CD14-positive monocyte (primary cell): ENCODE measurements around the gene PKD1. TPM values are rescaled to one million over a fixed set of nuclear protein-coding genes. Genes with fewer than 3 reads are reported as not detected.

Experiments
- DNase-seq, 3 donors: peaks; one replicate each; pipeline ENCODE4 v3.0.0-alpha.2; 2011 to 2022
- H2AFZ ChIP-seq: 2 replicates; pipeline ENCODE4 v1.6.0; 2012; ENCODE audit warnings: mild to moderate bottlenecking, low read depth, low read length, inconsistent platforms; ENCODE audit not compliant: insufficient read depth, poor library complexity, severe bottlenecking
- H3K27ac ChIP-seq, 2 donors: 1 replicate in 1 of 2; 2 replicates in 1 of 2; pipeline ENCODE4 v1.5.1; 2012 to 2013; ENCODE audit warnings: low read length in 2 of 2, control low read depth in 1 of 2, inconsistent platforms in 1 of 2, low read depth in 1 of 2, mild to moderate bottlenecking in 1 of 2
- H3K27me3 ChIP-seq, 2 donors: one replicate each; pipeline versions ENCODE4 v1.6.0 to v1.6.1; 2011 to 2013; ENCODE audit warnings: low read length in 2 of 2; ENCODE audit not compliant: control insufficient read depth in 2 of 2, insufficient read depth in 2 of 2
- H3K36me3 ChIP-seq, 2 donors: replicated peaks in 1 of 2; 1 replicate in 1 of 2; 2 replicates in 1 of 2; pipeline versions ENCODE4 v1.5.1 to v1.6.1; 2012 to 2013; ENCODE audit warnings: low read length in 2 of 2, control low read depth in 1 of 2, inconsistent platforms in 1 of 2, mild to moderate bottlenecking in 1 of 2; ENCODE audit not compliant: insufficient read depth in 2 of 2, control insufficient read depth in 1 of 2
- H3K4me1 ChIP-seq, 2 donors: 1 replicate in 1 of 2; 2 replicates in 1 of 2; pipeline versions ENCODE4 v1.5.1 to v1.6.1; 2012 to 2013; ENCODE audit warnings: low read length in 2 of 2, control low read depth in 1 of 2, inconsistent platforms in 1 of 2, mild to moderate bottlenecking in 1 of 2, moderate library complexity in 1 of 2; ENCODE audit not compliant: insufficient read depth in 2 of 2, control insufficient read depth in 1 of 2
- H3K4me2 ChIP-seq: replicated peaks from 2 replicates; pipeline ENCODE3; 2012; ENCODE audit warnings: low read length, moderate library complexity, mild to moderate bottlenecking; ENCODE audit not compliant: poor library complexity, severe bottlenecking; ENCODE audit errors: extremely low read depth
- H3K4me3 ChIP-seq, 3 experiments: fragments of 200-600 bp in 1 of 3; sonication (generic) in 1 of 3; replicated peaks in 1 of 3; 1 replicate in 2 of 3; 2 replicates in 1 of 3; pipeline ENCODE4 v1.5.1; 2011 to 2013; ENCODE audit warnings: low read length in 3 of 3, mild to moderate bottlenecking in 3 of 3, control low read depth in 2 of 3, low read depth in 2 of 3, inconsistent platforms in 1 of 3, moderate library complexity in 1 of 3
- H3K79me2 ChIP-seq: 2 replicates; pipeline ENCODE4 v1.6.0; 2012; ENCODE audit warnings: mild to moderate bottlenecking, control low read depth, inconsistent platforms, low read length, moderate library complexity; ENCODE audit not compliant: insufficient read depth
- H3K9ac ChIP-seq: 2 replicates; pipeline ENCODE4 v1.6.0; 2017; ENCODE audit warnings: low read length, mild to moderate bottlenecking; ENCODE audit not compliant: insufficient read depth, poor library complexity, severe bottlenecking
- H3K9me3 ChIP-seq, 2 donors: replicated peaks in 1 of 2; 1 replicate in 1 of 2; 2 replicates in 1 of 2; pipeline versions ENCODE4 v1.5.1 to v1.6.1; 2012 to 2013; ENCODE audit warnings: low read length in 2 of 2, control low read depth in 1 of 2; ENCODE audit not compliant: control insufficient read depth in 1 of 2, insufficient read depth in 1 of 2
- H4K20me1 ChIP-seq: 2 replicates; pipeline ENCODE4 v1.6.0; 2012; ENCODE audit warnings: mild to moderate bottlenecking, low read length, control low read depth, moderate library complexity; ENCODE audit not compliant: insufficient read depth
- H3K27ac Mint-ChIP-seq, 7 donors: one replicate each; pipeline ENCODE4 v1.8.0; 2020; ENCODE audit warnings: mild to moderate bottlenecking in 7 of 7, mixed read lengths in 7 of 7, moderate library complexity in 6 of 7, inconsistent platforms in 2 of 7
- H3K27me3 Mint-ChIP-seq, 3 donors: one replicate each; pipeline ENCODE4 v1.8.0; 2021 to 2022; ENCODE audit warnings: low read depth in 3 of 3, mild to moderate bottlenecking in 3 of 3, mixed read lengths in 3 of 3, moderate library complexity in 3 of 3, inconsistent platforms in 1 of 3
- H3K36me3 Mint-ChIP-seq, 2 donors: one replicate each; pipeline ENCODE4 v1.8.0; 2020; ENCODE audit warnings: mixed read lengths in 2 of 2, inconsistent platforms in 1 of 2, mild to moderate bottlenecking in 1 of 2
- H3K4me1 Mint-ChIP-seq: one replicate; pipeline ENCODE4 v1.8.0; 2020; ENCODE audit warnings: mild to moderate bottlenecking, mixed read lengths
- H3K4me3 Mint-ChIP-seq, 2 donors: one replicate each; pipeline ENCODE4 v1.8.0; 2020; ENCODE audit warnings: mild to moderate bottlenecking in 2 of 2, mixed read lengths in 2 of 2, moderate library complexity in 1 of 2
- H3K9me3 Mint-ChIP-seq, 7 donors: one replicate each; pipeline ENCODE4 v1.8.0; 2020 to 2022; ENCODE audit warnings: mixed read lengths in 7 of 7, mild to moderate bottlenecking in 6 of 7, moderate library complexity in 6 of 7, inconsistent platforms in 2 of 7
- WGBS: methylation state at CpG from one replicate; pipeline ENCODE4 v1.1.5; 2013; ENCODE audit warnings: missing lambda C conversion rate; ENCODE audit not compliant: insufficient coverage; 5-methylcytosine and 5-hydroxymethylcytosine counted together
- intact Hi-C, 2 donors: fragments of 100-400 bp; cut with micrococcal nuclease; formaldehyde crosslinking; loops; one replicate each; pipeline versions ENCODE4 v1.15.0 to v1.15.1; 2023
- polyA plus RNA-seq, 3 donors: library from polyadenylated mRNA; depleted of rRNA in 1 of 3; unstranded in 2 of 3; stranded (reverse) in 1 of 3; fragments of 300-500 nt in 2 of 3; fragments of >200 nt in 1 of 3; fragmentation: Illumina TruSeq in 2 of 3; gene quantifications; 1 replicate in 2 of 3; 2 replicates in 1 of 3; pipeline ENCODE4 v1.2.3, GENCODE V29; 2012 to 2021
- TF ChIP-seq, protein P1 (sequence below): fragments of 200-600 bp; IDR thresholded peaks from one replicate; pipeline ENCODE4 v1.8.0; 2022; ENCODE audit warnings: antibody characterized with exemption, mild to moderate bottlenecking

The PKD1 gene
- polyA plus RNA-seq, 3 donors = 0.22 to 53.8 (median 1.6) TPM

GRCh38 chr16:2173366-2173765, 37.7 kb upstream of the PKD1 start:
- no peaks in the 10 kb centered on the region for H3K27me3 Mint-ChIP-seq

GRCh38 chr16:2172688-2173335, 37.1 kb upstream of the PKD1 start:
- H3K4me2 ChIP-seq = no peak overlapping the region
- intact Hi-C loops = no loop called here
- H4K20me1 ChIP-seq = no peaks in the 10 kb centered on the region
- H3K27ac ChIP-seq = no peak overlapping the region
- no peaks in the 10 kb centered on the region for H3K27me3 ChIP-seq
- H3K36me3 ChIP-seq = peaks cover 78 to 95% of the 10 kb centered on the region in 2 donors
- no peaks in the 10 kb centered on the region for H3K4me1 ChIP-seq
- Mint-ChIP-seq H3K4me3 (no peak overlapping the region), H3K9me3 (no peaks in the 10 kb centered on the region), H3K27ac (no peak overlapping the region), H3K4me1 (no peaks in the 10 kb centered on the region), H3K36me3 (peaks cover 44 to 79% of the 10 kb centered on the region in 2 donors), H3K27me3 (peaks cover 0 to 3% (median 0%) of the 10 kb centered on the region in 3 donors)
- no peak overlapping the region for H3K9ac ChIP-seq
- TF ChIP-seq, protein P1, sequence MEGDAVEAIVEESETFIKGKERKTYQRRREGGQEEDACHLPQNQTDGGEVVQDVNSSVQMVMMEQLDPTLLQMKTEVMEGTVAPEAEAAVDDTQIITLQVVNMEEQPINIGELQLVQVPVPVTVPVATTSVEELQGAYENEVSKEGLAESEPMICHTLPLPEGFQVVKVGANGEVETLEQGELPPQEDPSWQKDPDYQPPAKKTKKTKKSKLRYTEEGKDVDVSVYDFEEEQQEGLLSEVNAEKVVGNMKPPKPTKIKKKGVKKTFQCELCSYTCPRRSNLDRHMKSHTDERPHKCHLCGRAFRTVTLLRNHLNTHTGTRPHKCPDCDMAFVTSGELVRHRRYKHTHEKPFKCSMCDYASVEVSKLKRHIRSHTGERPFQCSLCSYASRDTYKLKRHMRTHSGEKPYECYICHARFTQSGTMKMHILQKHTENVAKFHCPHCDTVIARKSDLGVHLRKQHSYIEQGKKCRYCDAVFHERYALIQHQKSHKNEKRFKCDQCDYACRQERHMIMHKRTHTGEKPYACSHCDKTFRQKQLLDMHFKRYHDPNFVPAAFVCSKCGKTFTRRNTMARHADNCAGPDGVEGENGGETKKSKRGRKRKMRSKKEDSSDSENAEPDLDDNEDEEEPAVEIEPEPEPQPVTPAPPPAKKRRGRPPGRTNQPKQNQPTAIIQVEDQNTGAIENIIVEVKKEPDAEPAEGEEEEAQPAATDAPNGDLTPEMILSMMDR = no peak
- H3K9me3 ChIP-seq = no peaks in the 10 kb centered on the region
- no peak for DNase-seq
- WGBS = 98% methylated on average over 28 of the region's 29 CpGs
- H3K4me3 ChIP-seq = no peak overlapping the region
- no peak overlapping the region for H2AFZ ChIP-seq
- H3K79me2 ChIP-seq = no peaks in the 10 kb centered on the region

More at GRCh38 chr16:2173366-2173765, 37.7 kb upstream of the PKD1 start:
- Mint-ChIP-seq H3K9me3 (no peaks in the 10 kb centered on the region), H3K4me3 (no peak overlapping the region), H3K36me3 (peaks cover 40 to 74% of the 10 kb centered on the region in 2 donors), H3K27ac (no peak overlapping the region), H3K4me1 (no peaks in the 10 kb centered on the region)
- Histone ChIP-seq H3K9me3 (no peaks in the 10 kb centered on the region), H4K20me1 (no peaks in the 10 kb centered on the region), H3K27me3 (no peaks in the 10 kb centered on the region), H2AFZ (no peak overlapping the region), H3K4me3 (no peak overlapping the region), H3K79me2 (no peaks in the 10 kb centered on the region), H3K4me2 (no peak overlapping the region), H3K27ac (no peak overlapping the region), H3K36me3 (peaks cover 72 to 91% of the 10 kb centered on the region in 2 donors), H3K4me1 (no peaks in the 10 kb centered on the region), H3K9ac (no peak overlapping the region)
- intact Hi-C loops = no loop called here
- TF ChIP-seq, protein P1 = no peak
- 98% methylated on average over 13 of the region's 14 CpGs for WGBS
- DNase-seq = no peak
